H1 (cell line): ENCODE data around the gene PKD1. TPM values are rescaled to one million over a fixed set of nuclear protein-coding genes. Genes with fewer than 3 reads are reported as not detected.
"Not testable (repeated sequence)": the region's sequence is repeated elsewhere in the genome, so short reads cannot be mapped to it uniquely, and the experiment has no call there.

Source experiments
- CTCF ChIA-PET: fragments of 300-600 bp; sonication (Branson Sonifier 250); formaldehyde crosslinking; loops from one replicate; lab custom pipeline; 2021; ENCODE audit not compliant: partially characterized antibody; lab: Charles Lee
- POLR2A ChIA-PET: fragments of 300-600 bp; sonication (Branson Sonifier 250); formaldehyde crosslinking; loops from one replicate; lab custom pipeline; 2021; ENCODE audit warnings: inconsistent platforms; ENCODE audit not compliant: partially characterized antibody; lab: Charles Lee
- DNase-seq, 2 experiments: peaks; one replicate each; pipeline versions ENCODE4 v3.0.0 to v3.0.0-alpha.2; 2010 to 2022; ENCODE audit warnings: low spot score in 2 of 2, low read depth in 1 of 2, mixed read lengths in 1 of 2
- FAIRE-seq: peaks from 2 replicates; lab custom pipeline; 2011; peaks lifted over from hg19 to GRCh38; lab: Jason Lieb, UNC
- H2AFZ ChIP-seq: 2 replicates; pipeline ENCODE4 v1.8.1; 2012; ENCODE audit warnings: low read length, inconsistent platforms
- H2AK5ac ChIP-seq: 2 replicates; pipeline ENCODE4 v1.6.1; 2013; ENCODE audit warnings: low read depth, low read length
- H2BK120ac ChIP-seq: replicated peaks from 2 replicates; pipeline ENCODE3; 2013; ENCODE audit warnings: low read depth, low read length, inconsistent platforms
- H2BK12ac ChIP-seq: 2 replicates; pipeline ENCODE4 v1.6.1; 2013; ENCODE audit warnings: low read depth, low read length
- H2BK15ac ChIP-seq: 2 replicates; pipeline ENCODE4 v1.6.1; 2013; ENCODE audit warnings: low read length
- H2BK20ac ChIP-seq: 2 replicates; pipeline ENCODE4 v1.6.1; 2013; ENCODE audit warnings: low read length
- H2BK5ac ChIP-seq: 2 replicates; pipeline ENCODE4 v1.6.1; 2013; ENCODE audit warnings: low read depth, low read length
- H3K14ac ChIP-seq: 2 replicates; pipeline ENCODE4 v1.6.1; 2013; ENCODE audit warnings: inconsistent platforms; ENCODE audit not compliant: insufficient read length
- H3K18ac ChIP-seq: 2 replicates; pipeline ENCODE4 v1.6.1; 2013; ENCODE audit warnings: low read length; ENCODE audit errors: extremely low read depth
- H3K23ac ChIP-seq: 2 replicates; pipeline ENCODE4 v1.6.1; 2013; ENCODE audit warnings: inconsistent platforms; ENCODE audit not compliant: insufficient read length
- H3K23me2 ChIP-seq: 2 replicates; pipeline ENCODE4 v1.6.1; 2013; ENCODE audit warnings: low read depth, low read length
- H3K27ac ChIP-seq: 2 replicates; pipeline ENCODE4 v1.6.1; 2011; ENCODE audit warnings: low read depth, low read length, inconsistent platforms
- H3K27me3 ChIP-seq, 4 experiments: replicated peaks in 1 of 4; 1 replicate in 1 of 4; 2 replicates in 3 of 4; pipeline versions ENCODE4 v1.6.1 to v1.8.1; 2011 to 2013; ENCODE audit warnings: low read length in 3 of 4, mild to moderate bottlenecking in 3 of 4, inconsistent platforms in 2 of 4, mixed read lengths in 2 of 4, moderate library complexity in 1 of 4; ENCODE audit not compliant: control insufficient read depth in 3 of 4, insufficient read depth in 3 of 4; ENCODE audit errors: extremely low read depth in 1 of 4
- H3K36me3 ChIP-seq, 4 experiments: 2 replicates each; pipeline versions ENCODE4 v1.6.1 to v1.8.1; 2011 to 2013; ENCODE audit warnings: mild to moderate bottlenecking in 4 of 4, low read length in 3 of 4, moderate library complexity in 2 of 4, control low read depth in 1 of 4, inconsistent platforms in 1 of 4; ENCODE audit not compliant: insufficient read depth in 4 of 4, control insufficient read depth in 2 of 4
- H3K4ac ChIP-seq: replicated peaks from 2 replicates; pipeline ENCODE3; 2013; ENCODE audit warnings: low read length, low read depth, mixed read lengths, inconsistent platforms; ENCODE audit not compliant: insufficient read length
- H3K4me1 ChIP-seq, 4 experiments: replicated peaks in 1 of 4; 1 replicate in 1 of 4; 2 replicates in 3 of 4; pipeline versions ENCODE4 v1.6.1 to v1.8.1; 2011 to 2013; ENCODE audit warnings: low read length in 3 of 4, inconsistent platforms in 2 of 4, mixed read lengths in 1 of 4; ENCODE audit not compliant: insufficient read depth in 4 of 4, control insufficient read depth in 3 of 4
- H3K4me2 ChIP-seq, 2 experiments: 2 replicates each; pipeline versions ENCODE4 v1.6.1 to v1.8.1; 2011 to 2013; ENCODE audit warnings: low read depth in 2 of 2, low read length in 2 of 2, control low read depth in 1 of 2, inconsistent platforms in 1 of 2, mild to moderate bottlenecking in 1 of 2; ENCODE audit not compliant: insufficient read depth in 1 of 2
- H3K4me3 ChIP-seq, 4 experiments: fragments of 200-600, 300-600 bp in 1 of 4; sonication (generic), shearing (Covaris generic), sonication (Bioruptor Twin) in 1 of 4; 2 replicates each; pipeline versions ENCODE4 v1.5.1 to v1.8.1; 2011 to 2016; ENCODE audit warnings: low read length in 4 of 4, low read depth in 3 of 4, control low read depth in 2 of 4, inconsistent platforms in 2 of 4, mild to moderate bottlenecking in 2 of 4, mixed read lengths in 1 of 4, moderate library complexity in 1 of 4; ENCODE audit not compliant: insufficient read depth in 2 of 4; ENCODE audit errors: extremely low read depth in 1 of 4
- H3K56ac ChIP-seq: replicated peaks from 2 replicates; pipeline ENCODE3; 2013; ENCODE audit warnings: low read depth, mild to moderate bottlenecking, mixed read lengths, low read length, inconsistent platforms; ENCODE audit not compliant: insufficient read length
- H3K79me1 ChIP-seq: 2 replicates; pipeline ENCODE4 v1.6.1; 2013; ENCODE audit warnings: low read depth, low read length, control low read depth
- H3K79me2 ChIP-seq, 2 experiments: 2 replicates each; pipeline versions ENCODE4 v1.6.1 to v1.8.1; 2012 to 2013; ENCODE audit warnings: low read length in 2 of 2, mild to moderate bottlenecking in 2 of 2, inconsistent platforms in 1 of 2; ENCODE audit not compliant: insufficient read depth in 2 of 2, control insufficient read depth in 1 of 2
- H3K9ac ChIP-seq, 4 experiments: replicated peaks in 1 of 4; 1 replicate in 1 of 4; 2 replicates in 3 of 4; pipeline versions ENCODE4 v1.6.1 to v1.8.1; 2011 to 2013; ENCODE audit warnings: low read depth in 3 of 4, low read length in 3 of 4, control low read depth in 2 of 4, mild to moderate bottlenecking in 2 of 4, moderate library complexity in 2 of 4, inconsistent platforms in 1 of 4; ENCODE audit errors: extremely low read depth in 1 of 4
- H3K9me3 ChIP-seq, 2 experiments: 2 replicates each; pipeline versions ENCODE4 v1.6.1 to v1.8.1; 2012 to 2013; ENCODE audit warnings: mild to moderate bottlenecking in 2 of 2, moderate library complexity in 2 of 2, control low read depth in 1 of 2, inconsistent platforms in 1 of 2, low read depth in 1 of 2, low read length in 1 of 2, mixed read lengths in 1 of 2; ENCODE audit not compliant: insufficient read depth in 2 of 2
- H4K20me1 ChIP-seq, 2 experiments: replicated peaks in 1 of 2; 2 replicates each; pipeline versions ENCODE3 to v1.8.1; 2011 to 2013; ENCODE audit warnings: inconsistent platforms in 2 of 2, low read length in 2 of 2, mild to moderate bottlenecking in 1 of 2; ENCODE audit not compliant: insufficient read depth in 2 of 2, control insufficient read depth in 1 of 2
- H4K5ac ChIP-seq: 2 replicates; pipeline ENCODE4 v1.6.1; 2013; ENCODE audit warnings: low read length, low read depth, mixed read lengths, inconsistent platforms; ENCODE audit not compliant: insufficient read length
- H4K8ac ChIP-seq: 2 replicates; pipeline ENCODE4 v1.8.0; 2013; ENCODE audit warnings: mild to moderate bottlenecking, moderate library complexity, low read length, inconsistent platforms; ENCODE audit not compliant: insufficient read depth; ENCODE audit errors: extremely low read depth
- H4K91ac ChIP-seq: replicated peaks from 2 replicates; pipeline ENCODE3; 2013; ENCODE audit warnings: low read length, mixed read lengths, inconsistent platforms; ENCODE audit not compliant: insufficient read length
- WGBS, 2 experiments: shearing (Covaris generic) in 1 of 2; methylation state at CpG; one replicate each; pipeline versions ENCODE4 v1.1.6 to v1.1.7; 2013 to 2015; ENCODE audit warnings: low lambda C conversion rate in 2 of 2, mixed read lengths in 2 of 2, inconsistent platforms in 1 of 2, low coverage in 1 of 2, missing lambda C conversion rate in 1 of 2; ENCODE audit not compliant: insufficient replicate concordance in 2 of 2, insufficient coverage in 1 of 2, insufficient read length in 1 of 2; ENCODE audit errors: extremely low coverage in 1 of 2, missing lambda C conversion rate in 1 of 2; 5-methylcytosine and 5-hydroxymethylcytosine counted together
- polyA plus RNA-seq, 7 experiments: library from polyadenylated mRNA; depleted of rRNA in 3 of 7; stranded (reverse) in 5 of 7; unstranded in 2 of 7; fragments of >200 nt in 5 of 7; fragments of 200-250 nt in 2 of 7; gene quantifications; 1 replicate in 5 of 7; 2 replicates in 1 of 7; 4 replicates in 1 of 7; pipeline versions ENCODE4 v1.2.1 to v1.2.3, GENCODE V29; 2011 to 2013; ENCODE audit warnings: missing spikeins in 2 of 7, mixed read lengths in 2 of 7
- total RNA-seq: library from RNA; stranded (reverse); fragmentation: NEBNext Ultra II Directional; extraction: Animal tissue kit (Norgen Biotek cat#: 25700); gene quantifications from 2 replicates; pipeline ENCODE4 v1.2.1, GENCODE V29; 2021

PKD1 gene
- total and polyA plus RNA-seq, 2 of the 8 experiments (the other 6 are each of a cell fraction or from before 2014, with no cell fraction given), result 40.6 to 52.7 TPM

GRCh38 chr16:2116428-2116827, 19.3 kb downstream of the PKD1 start:
- DNase-seq, H3K4me3 ChIP-seq, H2BK20ac ChIP-seq, H3K27me3 ChIP-seq, H2BK15ac ChIP-seq, H4K5ac ChIP-seq, POLR2A ChIA-PET, H3K79me1 ChIP-seq, H2BK120ac ChIP-seq, H3K56ac ChIP-seq, H3K27ac ChIP-seq, H2AFZ ChIP-seq, H3K18ac ChIP-seq, H3K9ac ChIP-seq, CTCF ChIA-PET, H2BK5ac ChIP-seq, H3K4me1 ChIP-seq, H4K8ac ChIP-seq, H3K23ac ChIP-seq, H3K4ac ChIP-seq, H2AK5ac ChIP-seq, H3K9me3 ChIP-seq, FAIRE-seq, H3K4me2 ChIP-seq, H4K20me1 ChIP-seq, H3K79me2 ChIP-seq, H4K91ac ChIP-seq, H3K36me3 ChIP-seq, H3K23me2 ChIP-seq, H2BK12ac ChIP-seq, H3K14ac ChIP-seq: not testable (repeated sequence)
- WGBS, 2 experiments, result 92% methylated on average over 14 of the region's 24 CpGs; no CpG with 5 or more reads in 1 of the 2 experiments
